Cardiac muscle cell (in vitro differentiated cells and primary cell): Measurements from ENCODE around the gene MSL3B.

ENCODE experiments used
- DNase-seq, 2 donors: peaks; one replicate each; pipeline versions ENCODE4 v3.0.0 to v3.0.0-alpha.2; 2010 to 2017; ENCODE audit warnings: low read depth in 1 of 2, low spot score in 1 of 2
- H3K27ac ChIP-seq: fragments of 200-600 bp; sonication (generic); 2 replicates; pipeline ENCODE4 v1.5.1; 2016
- H3K27me3 ChIP-seq: fragments of 200-600 bp; sonication (generic); 2 replicates; pipeline ENCODE4 v1.6.0; 2016; ENCODE audit warnings: control low read depth
- H3K36me3 ChIP-seq: fragments of 200-600 bp; sonication (generic); 2 replicates; pipeline ENCODE4 v1.5.1; 2016; ENCODE audit warnings: control low read depth
- H3K4me1 ChIP-seq: fragments of 200-600 bp; sonication (generic); 2 replicates; pipeline ENCODE4 v1.8.1; 2017; ENCODE audit warnings: low read depth, mild to moderate bottlenecking, mixed run types
- H3K4me3 ChIP-seq: fragments of 200-600 bp; sonication (generic); 2 replicates; pipeline ENCODE4 v1.5.1; 2016; ENCODE audit warnings: mild to moderate bottlenecking
- H3K9me3 ChIP-seq: fragments of 200-600 bp; sonication (generic); 2 replicates; pipeline ENCODE4 v1.5.1; 2017; ENCODE audit warnings: low read depth, mild to moderate bottlenecking, control low read depth
- CTCF ChIP-seq: IDR thresholded peaks from 2 replicates; pipeline ENCODE4 v1.5.1; 2012; ENCODE audit warnings: low read depth, mild to moderate bottlenecking, low read length

MSL3B gene

GRCh38 chr2:233853353-233853752 is 14.8 kb downstream of the MSL3B start:
- no peak for DNase-seq
- Histone ChIP-seq H3K36me3 (no peaks in the 10 kb centered on the region), H3K27me3 (no peaks in the 10 kb centered on the region), H3K9me3 (no peaks in the 10 kb centered on the region), H3K4me1 (peaks cover 21% of the 10 kb centered on the region), H3K27ac (peak overlapping the region; percentile 59), H3K4me3 (peak overlapping the region; percentile 88)
- TF ChIP-seq CTCF: no peak

GRCh38 chr2:233852056-233852455 is 16.1 kb downstream of the MSL3B start:
- TF ChIP-seq CTCF: no peak
- Histone ChIP-seq H3K4me1 (peaks cover 23% of the 10 kb centered on the region), H3K4me3 (no peak overlapping the region), H3K27me3 (no peaks in the 10 kb centered on the region), H3K9me3 (no peaks in the 10 kb centered on the region), H3K27ac (no peak overlapping the region), H3K36me3 (no peaks in the 10 kb centered on the region)
- DNase-seq: peak in 1 of 2 donors; percentile 33

- DNase-seq: no peak
- no peaks in the 10 kb centered on the region for H3K9me3 ChIP-seq
- H3K27ac ChIP-seq: peak overlapping the region; percentile 82
- TF ChIP-seq CTCF: no peak
- no peak overlapping the region for H3K4me3 ChIP-seq
- H3K27me3 ChIP-seq: no peaks in the 10 kb centered on the region
- peaks cover 28% of the 10 kb centered on the region for H3K4me1 ChIP-seq
- H3K36me3 ChIP-seq: no peaks in the 10 kb centered on the region
Measured at GRCh38 chr2:233851169-233851568, 17.0 kb downstream of the MSL3B start.

GRCh38 chr2:233850745-233851144 is 17.4 kb downstream of the MSL3B start:
- Histone ChIP-seq H3K4me1 (peaks cover 31% of the 10 kb centered on the region), H3K9me3 (no peaks in the 10 kb centered on the region), H3K36me3 (no peaks in the 10 kb centered on the region), H3K27me3 (no peaks in the 10 kb centered on the region), H3K4me3 (no peak overlapping the region), H3K27ac (peak overlapping the region; percentile 82)
- no peak for TF ChIP-seq CTCF
- DNase-seq: no peak

- no peak for DNase-seq
- Histone ChIP-seq H3K36me3 (no peaks in the 10 kb centered on the region), H3K27me3 (no peaks in the 10 kb centered on the region), H3K9me3 (no peaks in the 10 kb centered on the region), H3K27ac (peak overlapping the region; percentile 82), H3K4me1 (peaks cover 34% of the 10 kb centered on the region), H3K4me3 (no peak overlapping the region)
- no peak for TF ChIP-seq CTCF
Measured at GRCh38 chr2:233849607-233850271, 18.4 kb downstream of the MSL3B start.
